GM12874 (cell line): ENCODE measurements around the gene ANXA6.

Experiments
- CTCF ChIP-seq: IDR thresholded peaks from 2 replicates; pipeline ENCODE4 v1.5.1; 2011; ENCODE audit warnings: low read depth, mild to moderate bottlenecking, control low read depth, low read length, moderate library complexity; ENCODE audit not compliant: insufficient read depth

The ANXA6 gene

GRCh38 chr5:151056379-151057325 lies 100.9 kb downstream of the ANXA6 start:
- TF ChIP-seq CTCF = no peak

GRCh38 chr5:151055336-151055735 lies 102.2 kb downstream of the ANXA6 start:
- TF ChIP-seq CTCF = no peak

- no peak for TF ChIP-seq CTCF
Measured at GRCh38 chr5:151054709-151055108, 102.9 kb downstream of the ANXA6 start.

- no peak for TF ChIP-seq CTCF
Measured at GRCh38 chr5:151053796-151054462, 103.7 kb downstream of the ANXA6 start.

GRCh38 chr5:151052836-151053235 lies 104.7 kb downstream of the ANXA6 start:
- no peak for TF ChIP-seq CTCF

GRCh38 chr5:151051931-151052608 lies 105.5 kb downstream of the ANXA6 start:
- no peak for TF ChIP-seq CTCF
